NAMALWA (cell line): ENCODE results near the gene GRID1.
"Not testable (repeated sequence)": the region's sequence is repeated elsewhere in the genome, so short reads cannot be mapped to it uniquely, and the experiment has no call there.

Experiments
- DNase-seq: peaks from one replicate; pipeline ENCODE4 v3.0.0-alpha.2; 2015; ENCODE audit warnings: low spot score

GRID1 gene

DNA sequence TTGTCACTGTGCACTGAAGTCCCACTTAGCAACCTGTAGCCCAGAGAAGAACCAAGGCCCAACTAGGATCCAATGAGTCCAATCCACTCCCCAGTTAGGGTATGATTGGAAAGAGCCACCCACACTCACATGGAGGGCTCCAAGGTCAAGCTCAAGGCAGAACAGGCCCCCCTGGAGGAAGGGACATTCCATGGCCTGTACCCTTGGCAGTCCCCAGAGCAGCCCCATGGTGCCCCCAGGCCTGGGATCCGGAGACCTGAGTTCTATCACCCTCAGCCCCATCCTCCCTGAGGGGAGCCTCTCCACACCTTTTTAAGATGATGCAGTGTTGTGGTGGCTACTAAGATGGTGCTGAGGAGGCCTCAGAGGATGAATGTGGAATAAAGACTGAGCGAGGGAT, 231.4 kb downstream of the GRID1 start:
- no peak for DNase-seq

DNA sequence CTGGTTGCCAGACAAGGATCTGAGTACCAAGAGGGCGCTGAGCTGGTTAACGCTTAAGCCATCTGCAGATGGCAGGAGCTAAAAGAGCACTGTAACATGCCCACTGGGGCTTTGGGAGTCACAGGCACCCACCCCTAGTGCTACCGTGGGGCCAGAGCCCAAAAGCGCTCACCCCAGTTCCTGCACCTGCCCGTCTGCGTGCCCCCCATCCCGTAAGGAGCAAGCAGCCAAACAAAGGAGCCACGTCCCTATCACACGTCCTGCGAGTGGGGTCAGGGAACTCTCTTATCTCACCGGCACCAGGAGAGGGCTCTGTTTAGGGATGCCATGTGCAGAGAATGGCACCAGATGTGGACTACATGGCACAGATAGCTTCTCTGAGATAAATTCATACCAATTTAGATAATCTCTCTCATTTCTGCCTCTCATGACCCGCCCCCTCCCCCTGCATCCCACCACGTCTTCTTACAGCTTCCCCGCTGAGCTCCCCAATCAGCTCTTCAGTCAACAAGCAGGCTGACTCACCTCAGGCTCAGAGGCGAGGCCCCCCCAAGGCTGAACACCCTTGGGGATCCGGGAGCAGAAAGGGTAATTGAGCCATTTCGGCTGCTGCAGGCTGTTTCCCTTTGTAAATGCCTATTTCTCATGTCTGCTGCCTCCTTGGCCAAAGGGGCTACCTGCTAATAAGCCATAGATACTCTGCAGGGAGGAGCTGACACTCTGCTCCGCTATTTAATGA, 235.7 kb downstream of the GRID1 start:
- no peak for DNase-seq

DNA sequence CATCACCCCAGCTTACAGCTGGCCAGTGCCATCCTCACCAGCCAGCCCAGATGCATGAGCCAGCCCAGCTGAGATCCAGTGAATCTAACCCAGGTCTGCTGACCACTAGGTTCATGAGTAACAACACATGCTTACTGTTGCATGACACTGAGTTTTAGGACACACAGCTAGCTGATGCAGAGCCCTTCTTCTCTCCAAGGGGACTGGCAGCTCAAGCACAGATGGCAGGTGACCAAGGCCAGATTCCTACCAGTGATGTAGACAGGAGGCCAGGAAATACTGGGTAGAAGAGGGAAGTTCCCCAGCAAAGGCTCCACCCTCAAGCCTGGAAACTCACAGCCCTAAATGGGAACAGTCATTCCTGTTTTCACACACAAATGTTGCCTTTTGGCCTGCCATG, 236.6 kb downstream of the GRID1 start:
- no peak for DNase-seq

DNA sequence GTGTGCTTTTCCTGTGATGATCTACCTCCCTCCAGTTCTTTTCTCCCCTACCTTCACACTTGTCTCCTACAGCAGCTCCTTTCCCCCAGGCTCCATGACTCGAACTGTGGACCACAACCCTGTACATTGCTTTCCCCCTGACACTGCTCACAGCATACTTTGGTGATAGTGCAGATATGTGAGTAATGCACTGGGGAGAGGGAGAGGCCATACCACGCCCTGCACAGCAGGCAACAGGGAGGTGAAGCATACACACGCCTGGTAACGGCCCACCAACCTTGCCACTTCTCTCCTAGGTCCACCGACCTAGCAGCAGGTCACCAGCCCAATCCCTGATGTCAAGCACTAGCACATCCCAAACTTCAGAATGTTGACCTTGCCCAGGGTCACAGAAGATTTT, 238.2 kb downstream of the GRID1 start:
- no peak for DNase-seq

DNA sequence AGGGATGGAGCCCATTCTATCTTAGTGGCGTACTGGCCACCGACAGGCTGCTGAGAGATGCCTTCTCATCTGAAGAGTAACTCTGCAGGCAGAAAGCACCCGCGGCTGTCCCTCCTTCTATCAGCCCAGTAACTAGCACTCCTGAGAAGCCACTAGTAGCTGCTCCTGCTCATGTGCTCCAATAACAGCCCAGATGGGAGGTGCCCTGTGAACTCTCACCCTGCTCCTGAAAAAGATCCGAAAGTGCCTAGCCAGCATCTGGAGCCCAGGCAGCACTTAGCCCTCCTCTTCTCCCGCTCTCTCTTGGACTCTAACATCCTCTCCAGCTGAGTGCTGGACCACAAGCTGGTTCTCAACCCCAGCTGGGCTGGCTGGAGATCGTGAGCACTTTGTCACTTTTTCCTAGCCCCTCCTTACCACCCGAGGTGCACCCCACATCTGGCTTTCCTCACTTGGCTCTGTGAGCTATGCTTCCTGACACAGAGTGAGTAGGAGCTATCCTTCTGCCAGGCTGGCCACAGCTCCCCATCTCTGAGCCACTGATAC, 239.2 kb downstream of the GRID1 start:
- DNase-seq, result no peak

DNA sequence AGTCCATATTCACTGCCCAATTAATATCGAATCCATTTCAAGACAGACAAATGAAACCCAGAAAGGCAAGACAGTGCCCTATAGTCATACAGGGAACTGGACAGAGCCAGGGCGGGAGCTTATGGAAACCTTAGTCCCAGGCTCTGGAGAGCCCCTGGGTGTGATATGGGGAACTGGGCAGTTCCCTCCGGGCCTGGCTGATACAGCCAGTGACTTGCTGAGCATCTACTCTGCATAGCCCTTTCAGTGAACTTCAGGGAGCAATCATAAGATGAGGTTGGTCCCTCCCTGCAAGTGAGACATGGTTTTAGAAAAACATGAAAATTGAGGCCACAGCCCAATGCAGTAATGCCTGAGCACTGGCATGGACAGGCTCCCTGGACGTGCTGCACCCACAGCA, 241.9 kb downstream of the GRID1 start:
- DNase-seq, result no peak

DNA sequence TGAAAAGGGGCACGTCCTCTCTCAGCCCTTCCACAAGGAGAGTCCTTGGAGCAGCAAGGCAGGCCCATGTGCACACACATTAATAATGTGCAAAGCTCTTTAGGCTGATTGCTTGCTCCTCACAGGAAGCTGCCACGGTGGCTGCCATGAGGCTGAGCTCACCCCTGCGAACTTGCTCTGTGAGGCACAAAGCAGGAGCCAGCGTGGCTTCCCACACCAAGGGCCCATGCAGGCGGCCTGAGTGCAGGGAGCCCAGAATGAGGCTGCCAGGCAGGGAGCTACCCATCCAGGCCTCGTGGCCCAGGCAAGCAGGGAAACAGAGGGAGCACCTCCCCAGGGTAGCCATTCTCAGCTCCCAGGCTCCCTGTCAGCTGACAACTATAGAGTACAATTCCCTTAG, 242.9 kb downstream of the GRID1 start:
- no peak for DNase-seq

DNA sequence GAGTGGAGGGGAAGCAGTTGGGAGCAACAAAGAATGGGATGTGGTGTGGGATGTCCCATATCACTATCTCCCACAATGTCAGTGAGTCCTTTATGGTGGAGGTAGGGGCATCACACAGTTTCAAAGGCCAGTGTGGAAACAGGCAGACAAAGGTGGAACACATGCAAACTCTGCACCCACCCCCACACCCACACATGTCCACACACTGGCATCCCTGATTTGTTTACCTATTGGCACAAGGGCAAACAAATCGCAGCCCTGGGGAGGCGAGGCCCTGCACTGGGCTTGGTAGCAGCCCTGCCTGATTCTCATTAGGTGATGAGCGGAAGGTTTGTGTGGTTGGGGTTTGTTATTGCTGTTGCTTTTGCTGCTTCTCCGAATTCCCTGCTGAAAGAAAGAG, 243.3 kb downstream of the GRID1 start:
- no peak for DNase-seq

DNA sequence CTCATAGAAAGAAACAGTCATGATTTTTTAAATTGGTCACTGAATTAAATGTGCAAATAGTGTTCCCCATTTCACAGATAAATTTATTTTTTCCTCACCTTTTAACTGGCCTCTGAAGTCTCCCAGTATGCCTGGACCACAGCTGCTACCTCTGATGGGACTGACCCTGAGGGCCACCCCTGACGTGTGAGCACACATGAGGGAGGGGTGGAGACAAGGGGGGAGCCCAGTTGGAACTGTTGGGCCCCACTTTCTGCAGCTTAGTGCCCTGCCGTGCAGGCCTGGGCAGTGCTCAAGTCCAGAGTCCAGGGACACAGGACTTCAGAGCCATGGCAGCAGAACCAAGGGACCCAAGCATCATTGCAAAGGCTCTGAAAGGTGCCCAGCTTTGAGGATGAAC, 243.9 kb downstream of the GRID1 start:
- DNase-seq, result no peak

DNA sequence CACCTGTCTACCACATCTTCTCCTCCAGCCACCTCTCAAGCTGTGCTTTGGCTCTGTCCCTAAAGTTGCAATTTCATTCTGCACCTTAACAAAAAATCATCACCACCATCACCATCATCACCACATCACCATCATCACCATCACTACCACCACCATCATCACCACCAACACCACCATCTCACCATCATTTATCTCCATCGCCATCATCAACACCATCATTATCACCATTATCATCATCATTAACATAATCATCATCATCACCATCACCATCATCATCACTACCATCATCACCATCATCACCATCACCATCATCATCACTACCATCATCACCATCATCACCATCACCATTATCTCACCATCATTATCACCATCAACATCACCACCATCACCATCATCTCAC, 245.4 kb downstream of the GRID1 start:
- DNase-seq, result no peak

DNA sequence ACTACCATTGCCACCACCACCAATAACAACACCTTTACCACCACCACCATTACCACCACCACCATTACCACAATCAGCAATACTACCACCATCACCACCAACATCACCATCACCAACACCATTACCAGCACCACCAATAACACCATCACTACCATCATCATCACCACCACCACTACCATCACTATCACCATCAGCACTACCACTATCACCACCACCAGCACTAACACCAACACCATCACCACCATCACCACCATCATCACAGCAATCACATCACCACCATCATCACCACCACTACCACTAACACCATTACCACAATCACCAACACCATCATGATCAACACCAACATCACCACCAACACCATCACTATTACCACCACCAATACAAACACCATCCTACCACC, 249.5 kb downstream of the GRID1 start:
- no peak for DNase-seq

DNA sequence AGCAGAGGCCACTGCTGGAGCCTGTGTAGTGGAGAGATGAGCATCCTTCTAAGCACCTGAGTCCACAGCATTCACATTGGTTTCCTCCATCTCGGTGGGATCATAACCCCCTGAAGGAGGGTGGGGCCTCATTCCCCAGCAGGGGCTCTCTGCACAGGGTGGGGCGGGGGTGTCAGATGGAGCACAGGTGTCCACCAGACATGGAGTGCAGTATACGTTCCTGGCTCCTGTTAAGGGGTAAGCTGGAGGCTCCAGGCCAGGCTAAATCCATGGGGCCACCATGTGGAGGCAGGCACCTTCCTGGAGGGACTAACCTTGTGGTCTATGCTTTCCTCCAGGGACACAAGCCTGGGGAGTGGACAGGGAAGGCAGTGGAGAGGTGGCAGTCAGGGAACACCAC, 252.6 kb downstream of the GRID1 start:
- DNase-seq, result no peak

DNA sequence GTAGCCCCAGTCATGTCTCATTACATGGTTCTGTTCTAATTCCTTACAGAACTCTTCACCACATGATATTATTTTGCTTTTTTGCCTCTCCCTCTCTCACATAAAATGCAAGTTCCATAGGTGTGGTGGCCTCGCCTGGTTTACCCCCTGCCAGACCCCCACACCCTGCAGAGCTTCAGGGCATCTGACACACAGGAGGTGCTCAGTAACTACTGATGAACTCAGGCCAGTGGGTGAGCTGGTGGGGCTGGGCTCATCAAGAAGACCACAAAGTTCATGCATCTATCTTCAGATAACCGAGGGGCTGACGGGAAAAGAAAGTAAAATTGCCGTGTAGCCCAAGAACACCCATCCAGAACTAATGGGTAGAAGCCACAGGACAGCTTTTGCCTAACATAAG, 253.1 kb downstream of the GRID1 start:
- DNase-seq, result no peak

DNA sequence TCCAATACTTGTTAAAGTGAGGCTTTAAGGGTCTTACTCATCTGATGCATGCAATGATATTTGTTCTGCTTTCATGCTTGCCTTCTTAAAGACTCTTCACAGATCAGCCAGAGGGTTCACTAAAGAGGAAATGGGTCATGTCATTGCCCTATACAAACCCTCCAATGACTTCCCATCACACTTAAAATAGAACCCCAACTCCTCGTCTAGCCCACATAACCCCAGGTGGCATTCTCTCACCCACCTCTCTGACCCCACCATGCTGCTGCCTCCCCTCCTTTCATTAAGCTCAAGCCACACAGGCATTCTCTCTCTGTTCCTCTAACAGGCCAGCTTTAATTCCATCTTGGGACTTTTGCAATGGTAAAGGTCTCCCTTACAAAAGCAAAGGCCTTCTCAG, 253.6 kb downstream of the GRID1 start:
- no peak for DNase-seq

DNA sequence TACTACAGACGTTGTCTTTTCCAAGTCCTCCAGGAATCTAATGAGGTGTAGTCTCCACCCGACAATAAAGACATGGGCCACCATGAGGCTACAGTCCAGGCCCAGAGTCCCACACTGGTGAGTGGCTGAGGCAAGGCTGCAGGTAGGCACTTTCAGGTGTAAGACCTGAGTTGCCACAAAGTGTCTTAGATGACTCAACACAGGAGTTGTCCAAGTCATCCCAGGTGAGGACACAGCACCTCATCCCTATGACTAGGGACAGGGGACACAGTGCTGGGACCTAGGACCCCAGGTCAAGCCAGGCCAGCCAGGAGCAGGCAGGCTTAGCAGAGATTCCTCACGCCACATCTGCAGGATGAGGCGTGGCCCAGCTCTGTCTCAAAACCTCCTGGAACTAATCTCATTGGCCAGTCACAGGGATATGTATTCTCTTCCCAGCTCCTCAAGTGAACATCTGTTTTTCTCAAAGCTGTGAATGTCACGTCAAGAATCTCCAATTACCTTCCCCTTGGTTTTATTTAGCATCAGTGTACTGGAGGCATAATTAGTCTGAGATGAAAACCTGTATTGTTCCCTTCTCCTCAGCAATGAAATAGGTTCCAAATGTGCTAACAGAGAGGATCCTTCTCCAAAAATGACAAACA, 254.6 kb downstream of the GRID1 start:
- DNase-seq, result no peak

DNA sequence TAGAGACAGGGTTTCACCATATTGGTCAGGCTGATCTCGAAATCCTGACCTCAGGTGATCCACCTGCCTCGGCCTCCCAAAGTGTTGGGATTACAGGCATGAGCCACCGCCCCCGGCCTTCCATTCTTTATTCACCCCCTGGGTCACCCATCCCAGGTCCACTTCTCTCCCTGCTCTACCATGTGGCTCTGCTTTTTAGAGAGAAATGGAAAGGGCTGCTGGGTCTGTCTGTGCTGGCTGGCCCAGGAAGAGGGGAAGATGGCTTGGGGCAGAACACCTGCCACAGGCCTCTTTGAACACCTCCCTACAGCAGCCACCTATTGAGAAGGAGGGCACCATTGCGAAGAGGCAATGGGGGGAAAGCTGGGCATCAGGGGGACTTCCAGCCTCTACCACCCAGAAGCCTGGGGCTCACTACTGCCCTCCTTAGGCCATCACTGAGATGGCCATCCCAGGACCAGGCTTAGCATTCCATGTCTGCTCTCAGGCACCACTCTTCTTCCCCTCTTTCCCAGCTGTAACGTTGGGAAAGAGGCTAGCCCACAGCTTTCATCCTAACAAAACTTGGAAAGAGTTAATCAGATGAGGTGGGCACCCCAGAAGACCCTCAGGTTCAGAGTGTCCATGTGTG, 256.3 kb downstream of the GRID1 start:
- peak; percentile 15 for DNase-seq

DNA sequence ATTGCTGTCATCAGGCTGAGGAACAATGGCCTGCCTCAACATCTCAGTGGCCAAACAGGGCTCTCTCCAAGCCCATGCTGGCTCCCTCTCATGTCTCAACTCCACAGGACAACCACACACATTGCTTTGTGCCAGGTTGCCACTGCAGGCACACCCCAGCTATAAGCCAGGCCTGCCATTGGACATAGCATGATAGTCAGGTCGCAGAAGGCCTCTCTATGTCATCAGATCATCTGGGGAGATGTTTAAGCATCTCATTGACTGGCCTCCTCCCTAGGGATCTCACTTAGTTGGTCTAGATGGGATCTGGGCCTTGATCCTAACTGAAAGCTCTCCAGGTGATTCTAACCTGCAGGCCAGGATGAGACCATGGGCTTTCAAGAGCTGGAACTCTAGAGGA, 257.2 kb downstream of the GRID1 start:
- DNase-seq, result no peak

DNA sequence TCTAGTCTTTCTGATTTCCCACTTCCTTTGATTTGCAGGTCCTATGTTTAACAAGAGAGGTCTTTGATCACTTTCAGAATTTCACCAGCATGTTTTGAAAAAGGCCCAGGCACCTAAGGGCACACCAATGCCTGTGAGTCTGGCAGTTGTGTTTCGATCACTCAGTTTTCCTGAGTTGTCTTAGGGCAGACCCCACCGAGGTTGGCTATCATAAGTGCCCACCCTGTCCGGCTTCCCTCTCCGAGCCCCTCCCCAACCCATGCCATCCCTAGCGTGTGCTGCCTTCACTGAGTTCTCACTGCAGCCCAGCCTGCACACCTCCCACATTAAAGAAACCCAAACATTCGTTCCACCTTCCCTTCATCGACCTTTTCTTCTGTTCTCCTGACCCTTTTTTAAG, 257.9 kb downstream of the GRID1 start:
- no peak for DNase-seq

DNA sequence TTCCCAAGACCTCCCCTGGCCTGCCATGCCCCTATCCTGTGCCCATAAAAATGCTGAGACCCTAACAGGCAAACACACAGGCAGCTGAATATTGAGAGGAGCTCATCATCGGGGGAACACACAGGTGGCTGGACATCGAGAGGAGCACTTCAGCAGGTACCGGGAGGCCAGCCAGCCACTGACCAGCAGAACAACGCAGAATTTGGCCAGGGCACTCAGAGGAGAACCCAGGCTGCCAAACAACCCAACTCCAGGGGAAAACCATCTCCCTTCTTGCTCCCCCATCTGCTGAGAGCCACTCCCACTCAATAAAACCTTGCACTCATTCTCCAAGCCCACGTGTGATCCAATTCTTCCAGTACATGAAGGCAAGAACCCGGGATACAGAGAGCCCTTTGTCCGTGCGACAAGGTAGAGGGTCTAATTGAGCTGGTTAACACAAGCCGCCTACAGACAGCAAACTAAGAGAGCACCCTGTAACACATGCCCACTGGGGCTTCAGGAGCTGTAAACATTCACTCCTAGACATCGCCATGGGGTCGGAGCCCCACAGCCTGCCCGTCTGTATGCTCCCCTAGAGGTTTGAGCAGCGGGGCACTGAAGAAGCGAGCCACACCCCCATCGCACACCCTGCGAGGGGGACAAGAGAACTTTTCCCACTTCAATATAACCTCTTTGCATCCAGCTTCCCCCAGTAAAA, 258.8 kb downstream of the GRID1 start:
- DNase-seq, result not testable (repeated sequence)

DNA sequence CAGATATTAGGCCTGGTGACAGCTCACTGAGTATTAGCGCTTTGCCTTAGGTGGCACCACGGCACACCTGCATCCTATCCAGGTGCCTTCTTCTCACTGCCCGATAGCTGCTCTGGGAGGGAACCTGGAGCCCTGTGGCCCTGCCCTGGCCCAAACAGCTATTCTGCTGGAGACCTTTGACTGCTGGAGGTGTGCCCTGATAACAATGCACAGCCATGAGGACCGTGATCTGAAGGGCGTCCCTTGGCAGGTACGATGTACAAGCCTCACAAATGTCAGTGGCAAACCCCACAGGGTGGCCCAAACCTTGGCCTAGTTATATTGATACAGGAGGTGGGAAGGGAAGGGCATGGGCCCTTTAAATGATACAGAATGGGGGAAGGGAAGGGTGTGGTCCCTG, 259.5 kb downstream of the GRID1 start:
- no peak for DNase-seq

DNA sequence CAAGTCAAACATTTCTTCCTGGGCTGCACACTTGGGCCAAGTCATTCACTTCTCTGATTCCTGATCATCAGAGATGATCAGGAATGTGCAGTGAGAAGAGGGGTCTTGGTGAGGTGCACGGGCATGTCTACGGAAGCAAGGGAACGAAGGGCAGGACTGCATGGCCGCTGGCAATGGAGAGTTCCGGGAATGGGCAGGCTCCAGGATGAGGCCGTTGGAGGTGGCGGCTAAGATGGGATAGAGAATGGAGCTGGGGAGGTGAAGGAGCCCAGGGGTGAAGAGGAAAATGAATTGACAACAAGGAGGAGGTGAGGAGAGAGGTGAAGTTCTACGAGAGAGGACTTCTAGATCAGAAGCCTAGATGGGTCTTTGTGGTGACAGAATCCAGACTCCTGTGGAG, 260.0 kb downstream of the GRID1 start:
- DNase-seq, result no peak

DNA sequence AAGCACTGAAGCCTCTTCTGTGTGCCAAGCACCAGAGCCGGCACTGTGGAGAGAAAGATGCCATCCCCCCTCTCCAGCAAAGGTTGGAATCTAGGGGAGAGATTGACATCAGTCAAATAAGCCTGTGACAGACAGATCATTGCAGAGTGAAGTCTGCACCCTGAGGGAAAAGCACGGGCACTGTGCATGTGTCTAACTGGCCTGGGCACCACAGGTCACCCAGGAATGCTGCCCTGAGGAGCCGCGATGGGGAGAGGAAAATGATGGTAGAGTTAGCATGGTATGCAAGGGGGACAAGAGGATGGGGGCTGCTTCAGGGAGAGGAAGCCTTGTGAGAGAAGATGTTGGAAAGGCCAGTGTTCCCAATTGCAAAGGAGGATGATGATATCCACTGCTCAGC, 261.0 kb downstream of the GRID1 start:
- no peak for DNase-seq

DNA sequence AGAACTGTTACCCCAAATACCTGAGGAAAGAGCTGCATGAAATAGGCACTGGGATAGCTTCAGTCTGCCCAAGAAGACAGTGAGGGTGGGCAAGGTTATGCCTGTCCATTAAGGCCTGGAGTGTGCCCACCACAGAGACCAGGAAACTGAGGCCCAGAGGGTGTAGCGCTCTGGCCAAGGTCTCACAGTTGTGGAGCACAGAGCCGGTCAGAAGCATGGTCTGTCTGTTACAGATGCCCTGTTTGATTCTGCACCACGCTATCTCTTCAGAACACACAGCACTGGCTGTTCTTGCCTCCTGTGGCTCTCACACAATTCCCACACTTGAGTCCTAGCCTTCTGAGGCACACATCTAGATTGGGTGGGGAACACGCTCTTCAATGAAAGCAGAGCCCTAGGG, 261.4 kb downstream of the GRID1 start:
- DNase-seq, result no peak
